Parathyroid adenoma (tissue), 2 donors: Measurements from ENCODE around the gene NCF4.

ENCODE experiments used
- H2AFZ ChIP-seq: fragments of 300-600 bp; sonication (generic); one replicate; pipeline ENCODE4 v1.7.0; 2017; ENCODE audit warnings: antibody characterized with exemption, mild to moderate bottlenecking
- H3K27ac ChIP-seq: fragments of 300-600 bp; sonication (generic); one replicate; pipeline ENCODE4 v1.7.0; 2017
- H3K27me3 ChIP-seq: fragments of 300-600 bp; sonication (generic); one replicate; pipeline ENCODE4 v1.7.0; 2017; ENCODE audit warnings: low read length; ENCODE audit not compliant: control insufficient read depth, insufficient read depth
- H3K36me3 ChIP-seq: fragments of 300-600 bp; sonication (generic); one replicate; pipeline ENCODE4 v1.7.0; 2017; ENCODE audit warnings: low read length; ENCODE audit not compliant: control insufficient read depth, insufficient read depth
- H3K4me1 ChIP-seq: fragments of 300-600 bp; sonication (generic); one replicate; pipeline ENCODE4 v1.7.0; 2017; ENCODE audit warnings: control low read depth
- H3K4me2 ChIP-seq: fragments of 300-600 bp; sonication (generic); one replicate; pipeline ENCODE4 v1.7.0; 2017; ENCODE audit warnings: low read length
- H3K4me3 ChIP-seq: fragments of 300-600 bp; sonication (generic); one replicate; pipeline ENCODE4 v1.7.0; 2017; ENCODE audit warnings: low read depth, low read length
- H3K79me2 ChIP-seq: fragments of 300-600 bp; sonication (generic); one replicate; pipeline ENCODE4 v1.7.0; 2017; ENCODE audit warnings: control low read depth
- H3K9ac ChIP-seq: fragments of 300-600 bp; sonication (generic); one replicate; pipeline ENCODE4 v1.7.0; 2017; ENCODE audit warnings: mild to moderate bottlenecking
- H3K9me3 ChIP-seq: fragments of 300-600 bp; sonication (generic); one replicate; pipeline ENCODE4 v1.7.0; 2017; ENCODE audit warnings: low read length; ENCODE audit not compliant: control insufficient read depth
- TF ChIP-seq, protein P1 (sequence below): fragments of 300-600 bp; sonication (generic); IDR thresholded peaks from one replicate; pipeline ENCODE4 v1.7.0; 2017; ENCODE audit warnings: antibody characterized with exemption, mild to moderate bottlenecking
- donor health status: primary hyperparathyroidism.

The NCF4 gene

DNA sequence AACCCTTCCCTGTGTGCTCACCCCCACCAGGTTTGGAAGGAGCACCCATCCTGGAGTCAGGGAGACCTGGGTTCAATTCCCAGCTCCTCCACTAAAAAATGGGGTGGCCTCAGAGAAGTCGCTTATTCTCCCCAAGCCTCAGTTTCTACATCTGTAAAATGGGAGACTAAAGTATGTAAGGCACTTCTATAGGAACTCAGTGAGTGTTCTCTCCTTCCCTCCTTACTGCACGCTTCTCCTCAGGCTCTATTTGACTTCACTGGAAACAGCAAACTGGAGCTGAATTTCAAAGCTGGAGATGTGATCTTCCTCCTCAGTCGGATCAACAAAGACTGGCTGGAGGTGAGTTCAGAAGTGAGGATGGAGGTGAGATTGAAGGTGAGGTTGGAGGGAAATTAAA is 11.3 kb downstream of the NCF4 start:
- Histone ChIP-seq H3K36me3 (no peaks in the 10 kb centered on the region), H3K27me3 (no peaks in the 10 kb centered on the region), H3K4me1 (no peaks in the 10 kb centered on the region), H3K27ac (no peak overlapping the region), H3K9ac (no peak overlapping the region), H3K79me2 (no peaks in the 10 kb centered on the region), H3K4me3 (no peak overlapping the region), H3K9me3 (no peaks in the 10 kb centered on the region), H3K4me2 (no peak overlapping the region), H2AFZ (no peak overlapping the region)
- TF ChIP-seq, protein P1, sequence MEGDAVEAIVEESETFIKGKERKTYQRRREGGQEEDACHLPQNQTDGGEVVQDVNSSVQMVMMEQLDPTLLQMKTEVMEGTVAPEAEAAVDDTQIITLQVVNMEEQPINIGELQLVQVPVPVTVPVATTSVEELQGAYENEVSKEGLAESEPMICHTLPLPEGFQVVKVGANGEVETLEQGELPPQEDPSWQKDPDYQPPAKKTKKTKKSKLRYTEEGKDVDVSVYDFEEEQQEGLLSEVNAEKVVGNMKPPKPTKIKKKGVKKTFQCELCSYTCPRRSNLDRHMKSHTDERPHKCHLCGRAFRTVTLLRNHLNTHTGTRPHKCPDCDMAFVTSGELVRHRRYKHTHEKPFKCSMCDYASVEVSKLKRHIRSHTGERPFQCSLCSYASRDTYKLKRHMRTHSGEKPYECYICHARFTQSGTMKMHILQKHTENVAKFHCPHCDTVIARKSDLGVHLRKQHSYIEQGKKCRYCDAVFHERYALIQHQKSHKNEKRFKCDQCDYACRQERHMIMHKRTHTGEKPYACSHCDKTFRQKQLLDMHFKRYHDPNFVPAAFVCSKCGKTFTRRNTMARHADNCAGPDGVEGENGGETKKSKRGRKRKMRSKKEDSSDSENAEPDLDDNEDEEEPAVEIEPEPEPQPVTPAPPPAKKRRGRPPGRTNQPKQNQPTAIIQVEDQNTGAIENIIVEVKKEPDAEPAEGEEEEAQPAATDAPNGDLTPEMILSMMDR, result no peak

DNA sequence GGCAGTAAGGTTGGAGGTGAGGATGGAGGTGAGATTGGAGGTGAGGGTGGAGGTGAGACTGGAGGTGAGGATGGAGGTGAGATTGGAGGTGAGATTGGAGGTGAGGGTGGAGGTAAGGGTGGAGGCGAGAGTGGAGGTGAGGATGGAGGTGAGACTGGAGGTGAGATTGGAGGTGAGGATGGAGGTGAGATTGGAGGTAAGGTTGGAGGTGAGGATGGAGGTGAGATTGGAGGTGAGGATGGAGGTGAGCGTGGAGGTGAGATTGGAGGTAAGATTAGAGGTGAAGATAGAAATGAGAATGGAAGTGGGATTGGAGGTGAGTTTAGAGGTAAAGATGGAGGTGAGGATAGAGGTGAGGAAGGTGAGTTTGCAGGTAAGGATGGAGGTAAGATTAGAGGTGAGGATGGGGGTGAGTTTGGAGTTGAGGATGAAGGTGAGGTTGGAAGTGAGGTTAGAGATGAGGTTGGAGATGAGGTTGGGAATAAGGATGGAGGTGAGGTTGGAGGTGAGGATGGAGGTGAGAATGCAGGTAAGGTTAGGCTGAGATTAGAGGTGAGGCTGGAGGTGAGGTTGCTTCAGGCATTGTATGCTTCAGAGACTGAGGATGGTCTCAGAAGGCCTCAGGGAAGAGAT is 12.2 kb downstream of the NCF4 start:
- TF ChIP-seq, protein P1, result no peak
- H3K9ac ChIP-seq, result no peak overlapping the region
- H3K27ac ChIP-seq, result no peak overlapping the region

GRCh38 chr22:36873614-36874308 is 13.0 kb downstream of the NCF4 start:
- Histone ChIP-seq H3K4me1 (no peaks in the 10 kb centered on the region), H3K79me2 (no peaks in the 10 kb centered on the region), H3K9ac (no peak overlapping the region), H3K9me3 (no peaks in the 10 kb centered on the region), H3K27ac (peak overlapping the region; percentile 53), H3K4me2 (no peak overlapping the region), H2AFZ (peak overlapping the region; percentile 33), H3K36me3 (no peaks in the 10 kb centered on the region), H3K27me3 (no peaks in the 10 kb centered on the region), H3K4me3 (no peak overlapping the region)
- TF ChIP-seq, protein P1, result no peak

More for the DNA sequence above, 12.2 kb downstream of the NCF4 start:
- H3K79me2 ChIP-seq, result no peaks in the 10 kb centered on the region
- no peaks in the 10 kb centered on the region for H3K36me3 ChIP-seq
- H3K4me3 ChIP-seq, result no peak overlapping the region
- H3K4me1 ChIP-seq, result no peaks in the 10 kb centered on the region
- no peaks in the 10 kb centered on the region for H3K27me3 ChIP-seq
- H3K9me3 ChIP-seq, result no peaks in the 10 kb centered on the region
- no peak overlapping the region for H2AFZ ChIP-seq
- H3K4me2 ChIP-seq, result no peak overlapping the region

DNA sequence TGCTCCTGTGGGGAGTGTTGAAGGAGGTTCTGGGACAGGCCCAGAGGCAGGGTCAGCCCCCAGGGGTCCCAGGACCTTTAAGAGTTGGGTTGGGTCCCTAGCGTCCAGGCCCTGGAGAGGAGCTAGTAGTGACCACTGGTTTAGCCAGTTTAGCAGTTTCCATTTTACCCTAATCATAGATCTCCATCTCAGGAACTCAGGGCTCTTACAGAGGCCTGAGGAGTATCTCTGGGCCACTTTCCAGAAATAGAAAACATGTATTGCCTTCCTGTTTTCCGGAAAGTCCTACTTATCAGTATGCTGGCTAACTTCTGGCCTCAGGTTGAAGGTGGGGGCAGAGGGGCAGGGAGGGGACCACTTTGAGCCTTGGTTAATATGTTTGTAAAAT is 13.5 kb downstream of the NCF4 start:
- no peak overlapping the region for H3K4me3 ChIP-seq
- H2AFZ ChIP-seq, result peak overlapping the region; percentile 33
- H3K36me3 ChIP-seq, result no peaks in the 10 kb centered on the region
- H3K4me2 ChIP-seq, result no peak overlapping the region
- H3K9me3 ChIP-seq, result no peaks in the 10 kb centered on the region
- no peaks in the 10 kb centered on the region for H3K27me3 ChIP-seq
- no peaks in the 10 kb centered on the region for H3K4me1 ChIP-seq
- no peak overlapping the region for H3K9ac ChIP-seq
- TF ChIP-seq, protein P1, result no peak
- H3K27ac ChIP-seq, result peak overlapping the region; percentile 53
- H3K79me2 ChIP-seq, result no peaks in the 10 kb centered on the region

DNA sequence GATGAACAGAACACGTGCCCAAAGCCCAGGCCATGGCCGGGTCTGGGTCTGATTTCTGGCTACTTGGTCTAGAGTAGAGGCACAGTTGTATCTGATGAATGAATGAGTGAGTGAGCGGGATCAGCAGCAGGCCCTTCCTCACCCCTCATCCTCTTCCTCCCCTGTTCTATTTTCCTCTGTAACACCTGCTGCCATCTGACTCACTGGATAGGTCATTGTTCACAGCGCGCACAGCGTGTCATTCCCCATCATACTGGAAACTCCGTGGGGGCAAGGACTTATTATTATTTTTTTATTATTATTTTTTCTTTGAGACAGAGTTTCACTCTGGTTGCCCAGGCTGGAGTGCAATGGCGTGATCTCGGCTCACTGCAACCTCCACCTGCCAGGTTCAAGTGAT is 13.9 kb downstream of the NCF4 start:
- H3K9ac ChIP-seq, result no peak overlapping the region
- H3K9me3 ChIP-seq, result no peaks in the 10 kb centered on the region
- peak overlapping the region; percentile 33 for H2AFZ ChIP-seq
- H3K27ac ChIP-seq, result no peak overlapping the region
- no peaks in the 10 kb centered on the region for H3K27me3 ChIP-seq
- no peaks in the 10 kb centered on the region for H3K4me1 ChIP-seq
- H3K4me3 ChIP-seq, result no peak overlapping the region
- H3K79me2 ChIP-seq, result no peaks in the 10 kb centered on the region
- TF ChIP-seq, protein P1, result no peak
- no peaks in the 10 kb centered on the region for H3K36me3 ChIP-seq
- H3K4me2 ChIP-seq, result no peak overlapping the region
